Activated B cell treated with CpG ODN at 0.5 μM for 24 hours (primary cell): ENCODE data around the gene CNPY2. TPM values are rescaled to one million over a fixed set of nuclear protein-coding genes. Genes with fewer than 3 reads are reported as not detected.

Experiments used
- ATAC-seq: fragments of 200-7000 bp; cut with Tn5 transposase; one replicate; pipeline ENCODE4 v1.10.0; 2021; ENCODE audit warnings: low read depth, mild to moderate bottlenecking, moderate library complexity
- CTCF ChIA-PET: fragments of 350-600 bp; sonication (Branson Sonifier 250); formaldehyde crosslinking; loops from one replicate; lab custom pipeline; 2021; ENCODE audit warnings: antibody characterized with exemption; lab: Charles Lee
- POLR2A ChIA-PET: fragments of 350-600 bp; sonication (Branson Sonifier 250); formaldehyde crosslinking; loops from one replicate; lab custom pipeline; 2021; ENCODE audit warnings: antibody characterized with exemption; lab: Charles Lee
- DNase-seq: peaks from one replicate; pipeline ENCODE4 v3.0.0; 2022
- H3K27ac Mint-ChIP-seq: one replicate; pipeline ENCODE4 v1.8.0; 2020; ENCODE audit warnings: mixed read lengths
- H3K27me3 Mint-ChIP-seq: one replicate; pipeline ENCODE4 v1.8.0; 2021; ENCODE audit warnings: mixed read lengths
- H3K36me3 Mint-ChIP-seq: one replicate; pipeline ENCODE4 v1.8.0; 2021; ENCODE audit warnings: low read depth, mixed read lengths
- H3K4me1 Mint-ChIP-seq: one replicate; pipeline ENCODE4 v1.8.0; 2021; ENCODE audit warnings: mixed read lengths
- H3K4me3 Mint-ChIP-seq: one replicate; pipeline ENCODE4 v1.8.0; 2020; ENCODE audit warnings: mild to moderate bottlenecking, mixed read lengths
- H3K9me3 Mint-ChIP-seq: one replicate; pipeline ENCODE4 v1.8.0; 2020; ENCODE audit warnings: mixed read lengths
- intact Hi-C: fragments of 100-400 bp; cut with micrococcal nuclease; formaldehyde crosslinking; loops from one replicate; pipeline ENCODE4 v1.15.1; 2024
- total RNA-seq: library from RNA; stranded (reverse); gene quantifications from 2 replicates; pipeline ENCODE4 v1.2.3, GENCODE V29; 2022
- TF ChIP-seq, protein P1 (sequence below): fragments of 200-600 bp; IDR thresholded peaks from one replicate; pipeline ENCODE4 v1.8.0; 2022; ENCODE audit warnings: antibody characterized with exemption, mild to moderate bottlenecking

CNPY2 gene
- total RNA-seq, 1 donor from 2014 or later = 98.8 TPM

DNA sequence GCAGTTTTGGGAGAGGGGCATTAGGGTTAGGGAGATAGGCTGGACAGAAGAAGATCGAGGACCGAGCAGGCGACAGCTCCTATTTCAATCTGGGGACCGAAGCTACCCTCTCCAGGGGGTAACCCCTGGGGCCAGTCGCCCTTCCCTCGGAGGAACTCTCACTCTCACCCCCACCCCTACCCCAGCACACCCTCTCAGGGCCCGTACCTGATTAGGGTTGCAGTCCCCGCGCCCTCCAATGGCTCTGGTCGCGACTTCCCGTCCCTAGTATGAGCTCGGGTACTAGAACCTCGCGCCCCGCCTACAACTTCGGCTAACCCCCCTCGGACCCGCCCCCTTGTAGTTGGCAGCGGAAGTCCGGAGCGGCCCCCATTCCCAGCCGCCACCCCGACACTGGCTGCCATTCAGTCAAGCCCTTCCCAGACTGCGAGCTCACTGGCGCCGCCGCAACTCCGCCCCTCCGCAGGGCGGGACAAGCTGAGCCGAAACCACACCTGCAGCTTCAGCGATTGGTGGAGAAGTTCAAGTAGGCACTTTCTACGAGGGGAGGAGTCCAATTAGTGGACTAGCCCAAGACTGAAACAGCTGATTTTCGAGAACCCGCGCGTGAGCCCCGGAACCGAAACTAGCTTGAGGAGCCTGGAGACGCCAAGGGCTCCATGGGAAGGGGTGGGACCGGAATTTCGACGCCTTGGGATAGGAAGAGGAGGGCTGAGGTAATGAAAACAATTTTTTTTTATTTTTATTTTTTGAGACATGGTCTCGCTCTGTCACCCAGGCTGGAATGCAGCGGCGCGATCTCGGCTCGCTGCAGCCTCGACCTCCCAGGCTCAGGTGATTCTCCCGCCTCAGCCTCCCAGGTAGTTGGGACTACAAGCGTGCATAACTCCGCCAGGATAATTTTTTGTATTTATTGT is 44.3 kb upstream of the CNPY2 start, which contains the start of gene STAT2:
STAT2 (minus strand) TSS at position 257 of the 917 bp plus-strand sequence. CDS start 3,536 bp downstream, outside the sequence.
- ChIA-PET POLR2A (interaction anchor here (0.6 to 5.5 kb wide), 34 partner anchors 10 to 542 kb away, joined by 3 to 128 read pairs (median 7); partner anchors contain the start of genes ANKRD52, CNPY2, COQ10A and CS), CTCF (interaction anchor here (0.8 to 4.0 kb wide), 11 partner anchors 14 to 277 kb away, joined by 3 to 35 read pairs (median 6); partner anchors contain the start of genes CNPY2, IL23A and TIMELESS)
- Mint-ChIP-seq H3K4me3 (peak within 1 kb of the TSS; percentile 92), H3K4me1 (peaks cover 36% of the 10 kb centered on the region), H3K27ac (peak within 1 kb of the TSS; percentile 94), H3K36me3 (peaks cover 21% of the 10 kb centered on the region), H3K9me3 (no peaks in the 10 kb centered on the region), H3K27me3 (no peaks in the 10 kb centered on the region)
- DNase-seq = peak; percentile 98
- ATAC-seq = peak; percentile 94
- intact Hi-C loops = loop anchor here (1.0 to 10.0 kb wide), 12 partner anchors 15 to 275 kb away; partner anchors contain the start of genes BAZ2A, CS, IL23A and MYL6B
- TF ChIP-seq, protein P1, sequence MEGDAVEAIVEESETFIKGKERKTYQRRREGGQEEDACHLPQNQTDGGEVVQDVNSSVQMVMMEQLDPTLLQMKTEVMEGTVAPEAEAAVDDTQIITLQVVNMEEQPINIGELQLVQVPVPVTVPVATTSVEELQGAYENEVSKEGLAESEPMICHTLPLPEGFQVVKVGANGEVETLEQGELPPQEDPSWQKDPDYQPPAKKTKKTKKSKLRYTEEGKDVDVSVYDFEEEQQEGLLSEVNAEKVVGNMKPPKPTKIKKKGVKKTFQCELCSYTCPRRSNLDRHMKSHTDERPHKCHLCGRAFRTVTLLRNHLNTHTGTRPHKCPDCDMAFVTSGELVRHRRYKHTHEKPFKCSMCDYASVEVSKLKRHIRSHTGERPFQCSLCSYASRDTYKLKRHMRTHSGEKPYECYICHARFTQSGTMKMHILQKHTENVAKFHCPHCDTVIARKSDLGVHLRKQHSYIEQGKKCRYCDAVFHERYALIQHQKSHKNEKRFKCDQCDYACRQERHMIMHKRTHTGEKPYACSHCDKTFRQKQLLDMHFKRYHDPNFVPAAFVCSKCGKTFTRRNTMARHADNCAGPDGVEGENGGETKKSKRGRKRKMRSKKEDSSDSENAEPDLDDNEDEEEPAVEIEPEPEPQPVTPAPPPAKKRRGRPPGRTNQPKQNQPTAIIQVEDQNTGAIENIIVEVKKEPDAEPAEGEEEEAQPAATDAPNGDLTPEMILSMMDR = no peak

DNA sequence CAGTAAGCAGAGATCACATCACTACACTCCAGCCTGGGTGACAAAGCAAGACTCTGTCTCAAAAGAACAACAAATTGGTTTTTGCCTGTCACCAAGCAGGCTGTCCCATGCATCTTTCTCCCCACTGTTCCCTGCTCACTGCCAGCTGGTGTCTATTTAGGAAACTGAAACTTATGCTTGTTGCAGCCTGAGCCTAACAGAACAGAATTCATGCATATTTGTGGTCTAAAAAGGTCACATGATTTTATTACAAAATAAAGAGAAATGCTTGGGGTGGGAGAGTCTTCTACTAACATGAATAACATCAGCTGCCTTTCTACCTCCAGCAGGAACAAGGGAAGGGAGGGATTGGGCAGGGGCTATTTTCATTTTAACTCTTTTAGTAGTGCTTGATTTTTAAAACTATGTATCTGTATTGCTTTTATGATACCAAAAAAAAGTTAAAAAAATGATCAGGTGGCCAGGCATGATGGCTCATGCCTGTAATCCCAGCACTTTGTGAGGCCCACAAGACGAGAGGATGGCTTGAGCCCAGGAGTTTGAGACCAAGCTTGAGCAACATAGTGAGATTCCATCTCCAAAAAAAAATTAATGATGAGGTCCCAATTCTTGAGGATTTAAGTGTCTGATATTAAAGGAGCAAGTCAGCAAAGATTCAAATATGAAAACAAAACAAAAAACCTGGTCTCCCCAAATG is 43.2 kb upstream of the CNPY2 start:
- intact Hi-C loops = no loop called here
- H3K4me3 Mint-ChIP-seq = peak overlapping the region; percentile 92
- peaks cover 36% of the 10 kb centered on the region for H3K4me1 Mint-ChIP-seq
- no peak for DNase-seq
- H3K27ac Mint-ChIP-seq = peak overlapping the region; percentile 94
- peaks cover 33% of the 10 kb centered on the region for H3K36me3 Mint-ChIP-seq
- H3K9me3 Mint-ChIP-seq = no peaks in the 10 kb centered on the region
- TF ChIP-seq, protein P1 = no peak
- ChIA-PET CTCF (interaction anchor here (0.8 to 4.0 kb wide), 6 partner anchors 12 to 105 kb away, joined by 3 to 35 read pairs (median 8); partner anchors contain the start of genes CNPY2 and TIMELESS), POLR2A (interaction anchor here (0.6 to 5.5 kb wide), 22 partner anchors 10 to 541 kb away, joined by 3 to 128 read pairs (median 8); partner anchors contain the start of genes CNPY2, COQ10A, CS and ESYT1)
- no peak for ATAC-seq
- no peaks in the 10 kb centered on the region for H3K27me3 Mint-ChIP-seq

DNA sequence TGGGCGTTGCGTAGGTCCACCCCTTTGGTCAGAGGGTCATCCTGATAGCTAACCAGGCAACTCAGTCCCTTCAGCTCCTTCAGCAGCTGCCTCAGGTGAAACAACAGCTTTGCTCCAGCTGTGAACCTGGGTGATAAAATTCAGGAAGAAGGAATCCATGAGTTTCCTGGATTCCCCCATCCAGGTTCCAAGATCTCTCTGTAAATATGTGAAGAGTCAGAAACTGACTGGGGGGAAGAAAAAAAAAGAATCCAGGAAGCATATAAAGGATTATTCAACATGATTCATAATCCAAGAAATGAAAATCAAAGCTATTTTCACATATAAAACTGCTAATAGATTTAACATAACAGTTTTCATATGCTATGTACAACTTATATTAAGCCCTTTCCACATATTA is 35.5 kb upstream of the CNPY2 start:
- H3K36me3 Mint-ChIP-seq = peaks cover 83% of the 10 kb centered on the region
- no peak overlapping the region for H3K4me3 Mint-ChIP-seq
- POLR2A ChIA-PET = interaction anchor here (1.2 to 3.1 kb wide), 2 partner anchors 14 to 18 kb away, joined by 3 to 10 read pairs; partner anchors contain the start of gene PAN2
- intact Hi-C loops = no loop called here
- H3K27ac Mint-ChIP-seq = no peak overlapping the region
- CTCF ChIA-PET = interaction anchor here (1.0 to 1.7 kb wide), 2 partner anchors 26 to 113 kb away, joined by 3 to 5 read pairs; no protein-coding TSS in a partner anchor
- no peak for ATAC-seq
- no peaks in the 10 kb centered on the region for H3K9me3 Mint-ChIP-seq
- no peaks in the 10 kb centered on the region for H3K27me3 Mint-ChIP-seq
- TF ChIP-seq, protein P1 = no peak
- no peaks in the 10 kb centered on the region for H3K4me1 Mint-ChIP-seq
- DNase-seq = no peak

DNA sequence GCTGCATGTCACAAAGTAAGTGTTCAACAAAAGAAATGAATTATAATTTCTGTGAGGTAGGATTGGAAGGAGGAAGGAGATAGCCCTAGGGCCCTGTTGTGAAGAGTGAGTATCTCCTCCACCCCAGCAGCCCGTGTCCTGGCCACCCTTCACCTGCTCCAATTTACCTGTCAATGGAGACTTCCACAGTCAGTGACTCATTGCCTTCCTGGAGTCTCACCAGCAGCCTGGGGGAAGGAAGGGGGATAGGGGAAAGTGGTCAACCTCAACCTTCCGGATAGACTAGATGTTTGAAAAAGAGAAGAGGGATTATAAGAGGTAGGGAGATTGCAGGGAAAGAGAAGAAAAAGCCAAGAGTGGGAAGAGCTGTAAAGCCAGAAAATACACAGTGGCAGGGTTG is 34.9 kb upstream of the CNPY2 start:
- no peaks in the 10 kb centered on the region for H3K9me3 Mint-ChIP-seq
- H3K27ac Mint-ChIP-seq = no peak overlapping the region
- ChIA-PET CTCF (interaction anchor here (1.7 kb wide), 1 partner anchor 114 kb away, joined by 5 read pairs; no protein-coding TSS in a partner anchor), POLR2A (interaction anchor here (1.0 to 3.2 kb wide), 4 partner anchors 9 to 99 kb away, joined by 3 to 19 read pairs (median 7); partner anchors contain the start of genes PAN2, STAT2 and TIMELESS)
- intact Hi-C loops = no loop called here
- H3K27me3 Mint-ChIP-seq = no peaks in the 10 kb centered on the region
- no peak for DNase-seq
- peaks cover 83% of the 10 kb centered on the region for H3K36me3 Mint-ChIP-seq
- no peaks in the 10 kb centered on the region for H3K4me1 Mint-ChIP-seq
- TF ChIP-seq, protein P1 = no peak
- no peak for ATAC-seq
- no peak overlapping the region for H3K4me3 Mint-ChIP-seq
